ENCODE results near the gene PSME1. TPM values are rescaled to one million over a fixed set of nuclear protein-coding genes. Genes with fewer than 3 reads are reported as not detected.

PSME1 gene
- total and polyA plus RNA-seq, 10 of the 15 experiments (the other 5 are each of a cell fraction or from before 2014, with no cell fraction given), result 250 to 1,378 (median 412) TPM

DNA sequence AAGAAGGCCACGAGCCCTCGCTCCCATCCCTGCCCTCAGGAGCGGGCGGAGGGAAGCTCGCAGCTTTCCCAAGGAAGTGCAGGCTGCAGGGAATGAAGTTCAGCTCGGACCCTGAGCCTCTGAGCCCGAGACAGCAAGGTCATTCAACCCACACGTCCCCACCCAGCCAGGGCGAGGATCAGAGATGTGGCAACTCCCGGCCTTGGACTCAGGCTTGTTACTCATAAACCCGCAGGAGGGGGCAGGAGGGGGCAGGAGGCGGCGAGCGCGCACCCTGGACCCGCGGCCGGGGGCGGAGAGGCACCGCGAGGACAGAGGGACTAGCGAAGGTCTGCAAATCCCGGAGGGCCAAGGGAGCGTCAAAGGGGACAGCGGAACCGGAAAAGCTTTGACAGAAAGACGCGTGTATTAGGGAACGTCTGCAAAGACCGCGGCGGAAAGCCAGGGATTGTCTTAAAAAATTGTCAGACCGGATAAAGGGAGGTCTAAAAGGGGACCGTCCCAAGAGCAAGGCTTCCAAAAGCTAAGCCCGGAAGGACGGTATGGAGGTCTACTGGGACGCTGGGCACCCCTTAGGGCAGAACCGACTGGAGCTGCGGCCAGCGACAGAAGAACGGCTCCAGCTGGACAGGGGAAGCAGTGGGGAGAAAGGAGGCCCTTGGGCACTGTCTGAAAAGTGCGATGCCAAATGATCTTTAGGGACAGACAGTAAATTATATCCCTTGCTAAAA, 22.0 kb upstream of the PSME1 start (continued):
- TF ChIP-seq, protein P1, sequence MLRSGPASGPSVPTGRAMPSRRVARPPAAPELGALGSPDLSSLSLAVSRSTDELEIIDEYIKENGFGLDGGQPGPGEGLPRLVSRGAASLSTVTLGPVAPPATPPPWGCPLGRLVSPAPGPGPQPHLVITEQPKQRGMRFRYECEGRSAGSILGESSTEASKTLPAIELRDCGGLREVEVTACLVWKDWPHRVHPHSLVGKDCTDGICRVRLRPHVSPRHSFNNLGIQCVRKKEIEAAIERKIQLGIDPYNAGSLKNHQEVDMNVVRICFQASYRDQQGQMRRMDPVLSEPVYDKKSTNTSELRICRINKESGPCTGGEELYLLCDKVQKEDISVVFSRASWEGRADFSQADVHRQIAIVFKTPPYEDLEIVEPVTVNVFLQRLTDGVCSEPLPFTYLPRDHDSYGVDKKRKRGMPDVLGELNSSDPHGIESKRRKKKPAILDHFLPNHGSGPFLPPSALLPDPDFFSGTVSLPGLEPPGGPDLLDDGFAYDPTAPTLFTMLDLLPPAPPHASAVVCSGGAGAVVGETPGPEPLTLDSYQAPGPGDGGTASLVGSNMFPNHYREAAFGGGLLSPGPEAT (IDR thresholded peaks at IDR 0.05; ENCODE audit: low read depth), result peak; percentile 98
- TF ChIP-seq RFX5 (IDR thresholded peaks at IDR 0.05; ENCODE audit: low read depth, low read length) (no peak), SRF (IDR thresholded peaks at IDR 0.05; ENCODE audit: low read depth in 2 of 2, low read length in 2 of 2) (0 out of 4 replicates have a peak, but pooled peaks of 1 of the 2 experiments have one; percentile 12), RBBP5 (conservative IDR thresholded peaks at IDR 0.05) (no peak), ESRRA (IDR thresholded peaks at IDR 0.05; ENCODE audit: low read length) (peak; percentile 79; the same call in 1 of the 2 replicates), NR2F1 (conservative IDR thresholded peaks at IDR 0.05) (peak; percentile 38; the same call in 1 of the 2 replicates), SUZ12 (IDR thresholded peaks at IDR 0.05; ENCODE audit: unreplicated experiment) (no peak), CREM (IDR thresholded peaks at IDR 0.05; ENCODE audit: low read depth) (peak; percentile 51), IKZF2 (IDR thresholded peaks at IDR 0.05) (peak; percentile 52 to 67), HCFC1 (IDR thresholded peaks at IDR 0.05; ENCODE audit: low read length) (peak; percentile 23; the same call in 1 of the 2 replicates), ZNF207 (IDR thresholded peaks at IDR 0.05; ENCODE audit: borderline replicate concordance) (peak; percentile 39; the same call in 1 of the 2 replicates), MYC (IDR thresholded peaks at IDR 0.05; ENCODE audit: insufficient read depth, insufficient read length, insufficient replicate concordance, low read length, severe bottlenecking) (no peak), SMAD5 (IDR thresholded peaks at IDR 0.05; ENCODE audit: low read depth) (no peak; the same call in 1 of the 2 replicates)
- TF ChIP-seq, protein P2, sequence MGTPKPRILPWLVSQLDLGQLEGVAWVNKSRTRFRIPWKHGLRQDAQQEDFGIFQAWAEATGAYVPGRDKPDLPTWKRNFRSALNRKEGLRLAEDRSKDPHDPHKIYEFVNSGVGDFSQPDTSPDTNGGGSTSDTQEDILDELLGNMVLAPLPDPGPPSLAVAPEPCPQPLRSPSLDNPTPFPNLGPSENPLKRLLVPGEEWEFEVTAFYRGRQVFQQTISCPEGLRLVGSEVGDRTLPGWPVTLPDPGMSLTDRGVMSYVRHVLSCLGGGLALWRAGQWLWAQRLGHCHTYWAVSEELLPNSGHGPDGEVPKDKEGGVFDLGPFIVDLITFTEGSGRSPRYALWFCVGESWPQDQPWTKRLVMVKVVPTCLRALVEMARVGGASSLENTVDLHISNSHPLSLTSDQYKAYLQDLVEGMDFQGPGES (IDR thresholded peaks at IDR 0.05), result peak; percentile 79
- TF ChIP-seq, protein P3, sequence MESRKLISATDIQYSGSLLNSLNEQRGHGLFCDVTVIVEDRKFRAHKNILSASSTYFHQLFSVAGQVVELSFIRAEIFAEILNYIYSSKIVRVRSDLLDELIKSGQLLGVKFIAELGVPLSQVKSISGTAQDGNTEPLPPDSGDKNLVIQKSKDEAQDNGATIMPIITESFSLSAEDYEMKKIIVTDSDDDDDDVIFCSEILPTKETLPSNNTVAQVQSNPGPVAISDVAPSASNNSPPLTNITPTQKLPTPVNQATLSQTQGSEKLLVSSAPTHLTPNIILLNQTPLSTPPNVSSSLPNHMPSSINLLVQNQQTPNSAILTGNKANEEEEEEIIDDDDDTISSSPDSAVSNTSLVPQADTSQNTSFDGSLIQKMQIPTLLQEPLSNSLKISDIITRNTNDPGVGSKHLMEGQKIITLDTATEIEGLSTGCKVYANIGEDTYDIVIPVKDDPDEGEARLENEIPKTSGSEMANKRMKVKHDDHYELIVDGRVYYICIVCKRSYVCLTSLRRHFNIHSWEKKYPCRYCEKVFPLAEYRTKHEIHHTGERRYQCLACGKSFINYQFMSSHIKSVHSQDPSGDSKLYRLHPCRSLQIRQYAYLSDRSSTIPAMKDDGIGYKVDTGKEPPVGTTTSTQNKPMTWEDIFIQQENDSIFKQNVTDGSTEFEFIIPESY (IDR thresholded peaks at IDR 0.05), result no peak
- TF ChIP-seq, protein P4, sequence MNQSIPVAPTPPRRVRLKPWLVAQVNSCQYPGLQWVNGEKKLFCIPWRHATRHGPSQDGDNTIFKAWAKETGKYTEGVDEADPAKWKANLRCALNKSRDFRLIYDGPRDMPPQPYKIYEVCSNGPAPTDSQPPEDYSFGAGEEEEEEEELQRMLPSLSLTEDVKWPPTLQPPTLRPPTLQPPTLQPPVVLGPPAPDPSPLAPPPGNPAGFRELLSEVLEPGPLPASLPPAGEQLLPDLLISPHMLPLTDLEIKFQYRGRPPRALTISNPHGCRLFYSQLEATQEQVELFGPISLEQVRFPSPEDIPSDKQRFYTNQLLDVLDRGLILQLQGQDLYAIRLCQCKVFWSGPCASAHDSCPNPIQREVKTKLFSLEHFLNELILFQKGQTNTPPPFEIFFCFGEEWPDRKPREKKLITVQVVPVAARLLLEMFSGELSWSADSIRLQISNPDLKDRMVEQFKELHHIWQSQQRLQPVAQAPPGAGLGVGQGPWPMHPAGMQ (IDR thresholded peaks at IDR 0.05; ENCODE audit: borderline replicate concordance), result no peak
- TF ChIP-seq, protein P5, sequence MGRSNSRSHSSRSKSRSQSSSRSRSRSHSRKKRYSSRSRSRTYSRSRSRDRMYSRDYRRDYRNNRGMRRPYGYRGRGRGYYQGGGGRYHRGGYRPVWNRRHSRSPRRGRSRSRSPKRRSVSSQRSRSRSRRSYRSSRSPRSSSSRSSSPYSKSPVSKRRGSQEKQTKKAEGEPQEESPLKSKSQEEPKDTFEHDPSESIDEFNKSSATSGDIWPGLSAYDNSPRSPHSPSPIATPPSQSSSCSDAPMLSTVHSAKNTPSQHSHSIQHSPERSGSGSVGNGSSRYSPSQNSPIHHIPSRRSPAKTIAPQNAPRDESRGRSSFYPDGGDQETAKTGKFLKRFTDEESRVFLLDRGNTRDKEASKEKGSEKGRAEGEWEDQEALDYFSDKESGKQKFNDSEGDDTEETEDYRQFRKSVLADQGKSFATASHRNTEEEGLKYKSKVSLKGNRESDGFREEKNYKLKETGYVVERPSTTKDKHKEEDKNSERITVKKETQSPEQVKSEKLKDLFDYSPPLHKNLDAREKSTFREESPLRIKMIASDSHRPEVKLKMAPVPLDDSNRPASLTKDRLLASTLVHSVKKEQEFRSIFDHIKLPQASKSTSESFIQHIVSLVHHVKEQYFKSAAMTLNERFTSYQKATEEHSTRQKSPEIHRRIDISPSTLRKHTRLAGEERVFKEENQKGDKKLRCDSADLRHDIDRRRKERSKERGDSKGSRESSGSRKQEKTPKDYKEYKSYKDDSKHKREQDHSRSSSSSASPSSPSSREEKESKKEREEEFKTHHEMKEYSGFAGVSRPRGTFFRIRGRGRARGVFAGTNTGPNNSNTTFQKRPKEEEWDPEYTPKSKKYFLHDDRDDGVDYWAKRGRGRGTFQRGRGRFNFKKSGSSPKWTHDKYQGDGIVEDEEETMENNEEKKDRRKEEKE (IDR thresholded peaks at IDR 0.05), result no peak
- TF ChIP-seq, protein P6, sequence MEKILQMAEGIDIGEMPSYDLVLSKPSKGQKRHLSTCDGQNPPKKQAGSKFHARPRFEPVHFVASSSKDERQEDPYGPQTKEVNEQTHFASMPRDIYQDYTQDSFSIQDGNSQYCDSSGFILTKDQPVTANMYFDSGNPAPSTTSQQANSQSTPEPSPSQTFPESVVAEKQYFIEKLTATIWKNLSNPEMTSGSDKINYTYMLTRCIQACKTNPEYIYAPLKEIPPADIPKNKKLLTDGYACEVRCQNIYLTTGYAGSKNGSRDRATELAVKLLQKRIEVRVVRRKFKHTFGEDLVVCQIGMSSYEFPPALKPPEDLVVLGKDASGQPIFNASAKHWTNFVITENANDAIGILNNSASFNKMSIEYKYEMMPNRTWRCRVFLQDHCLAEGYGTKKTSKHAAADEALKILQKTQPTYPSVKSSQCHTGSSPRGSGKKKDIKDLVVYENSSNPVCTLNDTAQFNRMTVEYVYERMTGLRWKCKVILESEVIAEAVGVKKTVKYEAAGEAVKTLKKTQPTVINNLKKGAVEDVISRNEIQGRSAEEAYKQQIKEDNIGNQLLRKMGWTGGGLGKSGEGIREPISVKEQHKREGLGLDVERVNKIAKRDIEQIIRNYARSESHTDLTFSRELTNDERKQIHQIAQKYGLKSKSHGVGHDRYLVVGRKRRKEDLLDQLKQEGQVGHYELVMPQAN (conservative IDR thresholded peaks at IDR 0.05), result peak; percentile 82
